GM12878 (cell line): ENCODE data around the gene RNF40. TPM values are rescaled to one million over a fixed set of nuclear protein-coding genes. Genes with fewer than 3 reads are reported as not detected.

Source experiments
- ATAC-seq: fragments of 200-7000 bp; cut with Tn5 transposase; 3 replicates; pipeline ENCODE4 v1.9.1; 2020; ENCODE audit warnings: mild to moderate bottlenecking, moderate library complexity
- BruUV-seq: library from RNA; stranded (reverse); fragments of 400-500 nt; replicated peaks from 2 replicates; lab custom pipeline; 2021; lab: Mats Ljungman, UMichigan
- CTCF ChIA-PET: fragments of 300-600 bp; sonication (Branson Sonifier 250); formaldehyde crosslinking; extraction: SDS; loops from one replicate; lab custom pipeline; 2021; ENCODE audit warnings: inconsistent platforms; lab: Yijun Ruan, JAX
- POLR2A ChIA-PET: fragments of 350-600 bp; formaldehyde crosslinking; extraction: SDS; loops from one replicate; lab custom pipeline; 2021; ENCODE audit warnings: inconsistent platforms; lab: Charles Lee
- RAD21 ChIA-PET: fragments of 300-600 bp; sonication (Branson Sonifier 250); formaldehyde crosslinking; loops from one replicate; lab custom pipeline; 2023; ENCODE audit warnings: antibody characterized with exemption; ENCODE audit not compliant: unreplicated experiment; lab: Charles Lee
- SMC1A ChIA-PET: fragments of 300-600 bp; sonication (Branson Sonifier 250); formaldehyde crosslinking; loops from one replicate; lab custom pipeline; 2023; ENCODE audit not compliant: unreplicated experiment, uncharacterized antibody; lab: Charles Lee
- DNase-seq: peaks from one replicate; pipeline ENCODE4 v3.0.0-alpha.2; 2011; ENCODE audit warnings: low read depth, low spot score
- FAIRE-seq: peaks from 3 replicates; lab custom pipeline; 2011; peaks lifted over from hg19 to GRCh38; lab: Jason Lieb, UNC
- H2AFZ ChIP-seq: 2 replicates; pipeline ENCODE4 v1.6.0; 2011; ENCODE audit warnings: low read depth, low read length, control low read depth; ENCODE audit not compliant: control insufficient read depth
- H3K27ac ChIP-seq: 2 replicates; pipeline ENCODE4 v1.5.1; 2011; ENCODE audit warnings: control low read depth; ENCODE audit not compliant: control insufficient read depth, insufficient read depth
- H3K27me3 ChIP-seq, 2 experiments: replicated peaks in 1 of 2; 2 replicates each; pipeline versions ENCODE4 v1.6.0 to v1.6.1; 2011; ENCODE audit warnings: low read length in 1 of 2; ENCODE audit not compliant: control insufficient read depth in 2 of 2, insufficient read depth in 2 of 2
- H3K36me3 ChIP-seq, 2 experiments: 2 replicates each; pipeline ENCODE4 v1.5.1; 2011; ENCODE audit warnings: low read length in 1 of 2; ENCODE audit not compliant: control insufficient read depth in 2 of 2, insufficient read depth in 2 of 2
- H3K4me1 ChIP-seq: 2 replicates; pipeline ENCODE4 v1.6.1; 2011; ENCODE audit warnings: mild to moderate bottlenecking, low read length, moderate library complexity, mixed read lengths; ENCODE audit not compliant: control insufficient read depth, insufficient read depth
- H3K4me2 ChIP-seq: 2 replicates; pipeline ENCODE4 v1.6.0; 2011; ENCODE audit warnings: control low read depth; ENCODE audit not compliant: control insufficient read depth, insufficient read depth
- H3K4me3 ChIP-seq: fragments of 200-600 bp; sonication (generic); 2 replicates; pipeline ENCODE4 v1.5.1; 2016
- H3K79me2 ChIP-seq: 2 replicates; pipeline ENCODE4 v1.6.0; 2011; ENCODE audit warnings: low read length; ENCODE audit not compliant: control insufficient read depth, insufficient read depth
- H3K9ac ChIP-seq: 2 replicates; pipeline ENCODE4 v1.8.0; 2011; ENCODE audit warnings: low read length, control low read depth, mixed read lengths; ENCODE audit not compliant: control insufficient read depth, insufficient read depth
- H3K9me3 ChIP-seq: replicated peaks from 3 replicates; pipeline ENCODE4 v1.5.1; 2011; ENCODE audit warnings: mild to moderate bottlenecking, low read length; ENCODE audit not compliant: control insufficient read depth, insufficient read depth
- H4K20me1 ChIP-seq: 2 replicates; pipeline ENCODE4 v1.6.0; 2011; ENCODE audit not compliant: control insufficient read depth, insufficient read depth
- NFIC ChIP-seq: IDR thresholded peaks from 2 replicates; pipeline ENCODE4 v1.6.1; 2012; ENCODE audit warnings: low read depth, mild to moderate bottlenecking, inconsistent platforms, low read length, moderate library complexity
- POLR2A ChIP-seq: IDR thresholded peaks from 2 replicates; pipeline ENCODE4 v1.6.1; 2011; ENCODE audit warnings: low read depth, mild to moderate bottlenecking, low read length
- SMAD5 ChIP-seq: IDR thresholded peaks from 2 replicates; pipeline ENCODE4 v1.6.1; 2016; ENCODE audit warnings: antibody characterized with exemption, low read depth
- ZSCAN29 ChIP-seq: fragments of 450-650 bp; IDR thresholded peaks from 2 replicates; pipeline ENCODE4 v1.6.1; 2017; ENCODE audit warnings: mild to moderate bottlenecking, moderate library complexity
- WGBS: methylation state at CpG from one replicate; pipeline ENCODE4 v1.1.6; 2016; ENCODE audit warnings: low lambda C conversion rate; ENCODE audit not compliant: insufficient replicate concordance, insufficient coverage; ENCODE audit errors: missing lambda C conversion rate; 5-methylcytosine and 5-hydroxymethylcytosine counted together
- in situ Hi-C: fragments of 300-500 bp; cut with MboI; formaldehyde crosslinking; loops from 9 replicates; pipeline ENCODE4 v1.14.3; 2018; ENCODE audit warnings: mixed read lengths
- intact Hi-C: fragments of 100-400 bp; cut with micrococcal nuclease; formaldehyde crosslinking; loops from one replicate; pipeline ENCODE4 v1.14.2; 2022; ENCODE audit not compliant: unreplicated experiment
- polyA plus RNA-seq, 11 experiments: library from polyadenylated mRNA; depleted of rRNA in 4 of 11; unstranded in 6 of 11; stranded (reverse) in 5 of 11; fragments of >200 nt; fragmentation: Nextera tagmentation in 4 of 11; fragmentation: Illumina TruSeq in 1 of 11; extraction: Ambion mirVana in 4 of 11; extraction: Trizol in 1 of 11; gene quantifications; 1 replicate in 1 of 11; 2 replicates in 10 of 11; pipeline versions ENCODE4 v1.2.1 to v1.2.3, GENCODE V29; 2011 to 2016; ENCODE audit warnings: inconsistent platforms in 2 of 11, missing spikeins in 2 of 11, low read depth in 1 of 11
- total RNA-seq, 4 experiments: library from RNA; depleted of rRNA in 3 of 4; stranded (reverse); fragments of >200 nt in 3 of 4; fragmentation: Illumina TruSeq in 1 of 4; extraction: Trizol in 1 of 4; gene quantifications; 2 replicates each; pipeline versions ENCODE4 v1.2.1 to v1.2.3, GENCODE V29; 2013 to 2021
- TF ChIP-seq, protein P1 (sequence below): fragments of 450-650 bp; IDR thresholded peaks from 2 replicates; pipeline ENCODE4 v1.6.1; 2017; ENCODE audit warnings: mild to moderate bottlenecking
- TF ChIP-seq, protein P2 (sequence below): IDR thresholded peaks from 2 replicates; pipeline ENCODE4 v1.6.1; 2011; ENCODE audit warnings: borderline replicate concordance, low read depth, mild to moderate bottlenecking, moderate library complexity, low read length; ENCODE audit not compliant: insufficient read depth, poor library complexity, severe bottlenecking
- TF ChIP-seq, protein P3 (sequence below): IDR thresholded peaks from 2 replicates; pipeline ENCODE4 v1.6.1; 2011; ENCODE audit warnings: low read depth, mild to moderate bottlenecking, low read length, moderate library complexity, borderline replicate concordance; ENCODE audit errors: extremely low read depth

RNF40 gene
- total and polyA plus RNA-seq, 10 of the 15 experiments (the other 5 are each of a cell fraction or from before 2014, with no cell fraction given): 3.7 to 97.6 (median 58.4) TPM

DNA sequence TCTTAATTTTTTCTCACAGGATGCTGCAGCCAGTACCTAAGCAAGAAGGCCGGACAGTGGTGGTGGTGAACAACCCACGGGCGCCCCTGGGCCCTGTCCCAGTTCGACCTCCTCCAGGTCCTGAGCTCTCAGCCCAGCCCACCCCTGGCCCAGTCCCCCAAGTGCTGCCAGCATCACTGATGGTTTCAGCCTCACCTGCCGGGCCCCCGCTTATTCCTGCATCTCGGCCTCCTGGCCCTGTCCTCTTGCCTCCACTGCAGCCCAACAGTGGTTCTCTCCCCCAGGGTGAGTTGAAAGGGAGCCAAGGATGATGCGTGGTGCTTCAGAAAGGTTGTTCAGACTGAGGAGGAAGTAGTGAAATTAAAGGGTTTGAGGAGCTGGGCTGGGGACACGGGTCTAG is 41.4 kb upstream of the RNF40 start:
- intact Hi-C loops (no loop called here), in situ Hi-C loops (no loop called here)
- Histone ChIP-seq H3K9ac (no peak overlapping the region), H3K9me3 (no peaks in the 10 kb centered on the region), H3K36me3 (peaks cover 56% of the 10 kb centered on the region in 2 experiments), H4K20me1 (no peaks in the 10 kb centered on the region), H3K4me2 (no peak overlapping the region), H3K79me2 (no peaks in the 10 kb centered on the region; the same call in 1 of the 2 replicates), H3K27ac (no peak overlapping the region), H3K4me1 (no peaks in the 10 kb centered on the region; the same call in 1 of the 2 replicates), H2AFZ (no peak overlapping the region), H3K4me3 (no peak overlapping the region), H3K27me3 (no peaks in the 10 kb centered on the region)
- SMC1A ChIA-PET: no interaction called here
- RAD21 ChIA-PET: no interaction called here
- TF ChIP-seq, protein P1, sequence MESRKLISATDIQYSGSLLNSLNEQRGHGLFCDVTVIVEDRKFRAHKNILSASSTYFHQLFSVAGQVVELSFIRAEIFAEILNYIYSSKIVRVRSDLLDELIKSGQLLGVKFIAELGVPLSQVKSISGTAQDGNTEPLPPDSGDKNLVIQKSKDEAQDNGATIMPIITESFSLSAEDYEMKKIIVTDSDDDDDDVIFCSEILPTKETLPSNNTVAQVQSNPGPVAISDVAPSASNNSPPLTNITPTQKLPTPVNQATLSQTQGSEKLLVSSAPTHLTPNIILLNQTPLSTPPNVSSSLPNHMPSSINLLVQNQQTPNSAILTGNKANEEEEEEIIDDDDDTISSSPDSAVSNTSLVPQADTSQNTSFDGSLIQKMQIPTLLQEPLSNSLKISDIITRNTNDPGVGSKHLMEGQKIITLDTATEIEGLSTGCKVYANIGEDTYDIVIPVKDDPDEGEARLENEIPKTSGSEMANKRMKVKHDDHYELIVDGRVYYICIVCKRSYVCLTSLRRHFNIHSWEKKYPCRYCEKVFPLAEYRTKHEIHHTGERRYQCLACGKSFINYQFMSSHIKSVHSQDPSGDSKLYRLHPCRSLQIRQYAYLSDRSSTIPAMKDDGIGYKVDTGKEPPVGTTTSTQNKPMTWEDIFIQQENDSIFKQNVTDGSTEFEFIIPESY: no peak
- no peak for TF ChIP-seq SMAD5
- no peak for TF ChIP-seq NFIC
- 0 out of 2 replicates have a peak, but pooled peaks have one; percentile 4 for TF ChIP-seq POLR2A
- TF ChIP-seq, protein P2, sequence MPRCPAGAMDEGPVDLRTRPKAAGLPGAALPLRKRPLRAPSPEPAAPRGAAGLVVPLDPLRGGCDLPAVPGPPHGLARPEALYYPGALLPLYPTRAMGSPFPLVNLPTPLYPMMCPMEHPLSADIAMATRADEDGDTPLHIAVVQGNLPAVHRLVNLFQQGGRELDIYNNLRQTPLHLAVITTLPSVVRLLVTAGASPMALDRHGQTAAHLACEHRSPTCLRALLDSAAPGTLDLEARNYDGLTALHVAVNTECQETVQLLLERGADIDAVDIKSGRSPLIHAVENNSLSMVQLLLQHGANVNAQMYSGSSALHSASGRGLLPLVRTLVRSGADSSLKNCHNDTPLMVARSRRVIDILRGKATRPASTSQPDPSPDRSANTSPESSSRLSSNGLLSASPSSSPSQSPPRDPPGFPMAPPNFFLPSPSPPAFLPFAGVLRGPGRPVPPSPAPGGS: no peak
- TF ChIP-seq, protein P3, sequence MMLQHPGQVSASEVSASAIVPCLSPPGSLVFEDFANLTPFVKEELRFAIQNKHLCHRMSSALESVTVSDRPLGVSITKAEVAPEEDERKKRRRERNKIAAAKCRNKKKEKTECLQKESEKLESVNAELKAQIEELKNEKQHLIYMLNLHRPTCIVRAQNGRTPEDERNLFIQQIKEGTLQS: no peak
- TF ChIP-seq ZSCAN29: no peak
- POLR2A ChIA-PET: no interaction called here
- ATAC-seq: no peak
- BruUV-seq: no TSS peak
- 85% methylated on average over 9 of the region's 9 CpGs for WGBS
- no peak for FAIRE-seq
- CTCF ChIA-PET: interaction anchor here (1.3 kb wide), 1 partner anchor 27 kb away, joined by 3 read pairs; the partner anchor contains the start of gene PHKG2
- no peak for DNase-seq
